NCI-H2171 (cell line): ENCODE data around the gene OR8A1.
"Not testable (repeated sequence)": the region's sequence is repeated elsewhere in the genome, so short reads cannot be mapped to it uniquely, and the experiment has no call there.

Source experiments
- DNase-seq: peaks from one replicate; lab custom pipeline; 2025; lab: John Stamatoyannopoulos, UW

Gene OR8A1

DNA sequence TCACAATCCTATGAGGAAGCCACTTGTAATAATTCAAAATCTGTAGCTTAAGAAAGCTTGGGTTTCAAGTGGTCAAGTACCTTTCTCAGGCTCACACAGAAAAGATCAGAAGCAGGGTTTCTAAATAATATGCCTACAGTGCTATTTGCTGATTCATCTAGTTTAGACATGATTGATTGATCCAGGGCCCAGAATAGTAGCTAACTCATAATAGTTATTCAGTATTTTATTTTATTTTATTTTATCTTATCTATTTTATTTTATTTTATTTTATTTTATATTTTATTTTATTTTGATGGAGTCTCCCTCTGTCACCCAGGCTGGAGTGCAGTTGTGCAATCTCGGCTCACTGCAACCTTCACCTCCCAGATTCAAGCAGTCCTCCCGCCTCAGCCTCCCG, 25.5 kb downstream of the OR8A1 start:
- DNase-seq: no peak

DNA sequence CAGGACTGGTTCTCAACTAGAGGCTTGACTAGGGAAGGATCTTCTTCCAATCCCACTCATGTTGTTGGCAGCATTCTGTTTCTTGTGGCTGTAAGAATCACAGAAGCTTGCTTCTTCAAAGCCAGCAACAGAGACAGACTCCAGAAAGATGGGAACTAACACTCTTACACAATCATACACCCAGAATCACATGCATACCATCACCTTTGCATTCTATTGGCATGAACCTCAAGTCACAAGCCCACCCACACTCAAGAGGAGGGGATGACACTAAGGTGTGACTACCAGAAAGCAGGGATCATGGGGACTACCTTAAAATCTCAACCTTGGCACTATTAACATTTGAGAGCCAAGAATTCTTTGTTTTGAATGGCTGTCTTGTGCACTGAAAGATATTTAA, 27.8 kb downstream of the OR8A1 start:
- DNase-seq: no peak

DNA sequence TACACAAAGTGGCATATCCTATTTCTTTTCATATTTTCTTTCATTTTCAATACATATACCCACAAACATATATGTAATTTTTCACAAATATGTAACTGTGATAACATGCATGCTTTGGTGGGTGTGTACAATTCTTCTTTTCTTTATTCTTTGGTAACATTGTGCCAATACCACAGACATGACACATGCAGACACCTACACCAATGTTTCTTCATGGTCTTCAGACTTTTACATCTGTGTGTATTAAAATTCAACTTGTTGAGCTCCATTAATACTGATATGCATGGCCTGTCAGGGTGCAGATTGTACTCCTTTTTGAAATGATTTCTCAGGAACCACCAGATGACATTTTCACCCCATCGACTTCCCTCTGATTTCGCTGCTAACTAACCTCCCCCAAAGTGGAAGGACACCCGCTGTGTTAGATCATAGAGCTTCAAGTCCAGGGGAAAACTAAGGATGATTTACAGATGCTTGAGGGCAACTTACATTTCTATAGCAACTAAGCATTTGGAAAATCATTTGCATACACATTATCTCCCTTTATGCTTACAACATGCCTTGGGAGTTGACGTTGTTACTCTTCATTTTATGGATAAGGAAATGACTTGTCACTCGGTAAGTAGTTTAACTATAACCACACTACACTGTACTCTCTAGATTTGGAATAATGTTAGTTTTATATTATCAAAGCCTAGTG, 31.0 kb downstream of the OR8A1 start:
- no peak for DNase-seq

DNA sequence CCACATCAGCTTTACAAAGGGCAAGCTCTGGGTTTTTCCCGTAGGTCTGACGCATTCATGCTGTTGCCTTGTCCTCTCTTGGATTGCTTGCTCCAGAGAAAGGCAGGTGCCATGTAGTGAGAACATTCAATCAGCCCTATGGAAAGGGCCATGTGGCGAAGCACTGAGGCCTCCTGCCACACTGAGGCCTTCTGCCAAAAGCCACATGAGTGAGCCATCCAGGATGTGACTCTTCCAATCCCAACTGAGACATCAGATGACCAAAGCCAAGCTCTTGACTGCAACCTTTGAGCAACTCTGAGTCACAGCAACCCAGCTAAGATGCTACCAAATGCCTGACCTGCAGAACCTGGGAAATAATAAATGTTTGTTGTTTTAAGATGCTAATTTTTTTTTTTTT, 32.4 kb downstream of the OR8A1 start:
- no peak for DNase-seq

DNA sequence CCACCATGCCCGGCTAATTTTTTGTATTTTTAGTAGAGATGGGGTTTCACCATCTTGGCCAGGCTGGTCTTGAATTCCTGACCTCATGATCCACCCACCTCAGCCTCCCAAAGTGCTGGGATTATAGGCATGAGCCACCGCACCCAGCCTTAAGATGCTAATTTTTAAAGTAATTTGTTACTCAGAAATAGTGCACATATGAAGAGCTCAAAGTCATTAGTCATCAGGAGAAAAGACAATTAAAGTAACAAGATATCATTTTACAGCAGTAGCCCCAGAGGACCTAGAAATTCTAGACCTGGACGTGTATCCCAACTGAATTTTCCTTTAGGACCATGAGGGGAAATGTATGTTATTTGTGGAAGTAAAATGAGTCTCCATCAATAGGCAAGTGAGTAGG, 32.9 kb downstream of the OR8A1 start:
- DNase-seq: not testable (repeated sequence)

DNA sequence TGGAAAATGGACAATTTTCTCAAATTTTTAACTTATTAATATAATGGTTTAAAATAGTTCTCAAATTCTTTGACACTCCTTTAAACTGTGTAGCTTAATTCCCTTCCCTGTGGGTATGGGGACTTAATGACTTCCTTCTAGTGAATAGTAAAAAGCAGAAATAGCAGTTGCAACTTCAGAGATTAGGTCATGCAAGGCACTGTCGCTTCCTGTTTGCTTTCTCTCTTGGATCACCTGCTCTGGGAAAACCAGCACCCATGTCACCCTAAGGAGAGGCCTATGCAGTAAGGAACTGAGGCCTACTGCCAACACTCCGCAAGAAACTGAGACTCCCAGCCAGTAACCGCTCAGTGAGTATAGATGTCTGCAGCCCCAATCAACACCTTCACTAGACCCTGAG, 35.9 kb downstream of the OR8A1 start:
- DNase-seq: no peak

DNA sequence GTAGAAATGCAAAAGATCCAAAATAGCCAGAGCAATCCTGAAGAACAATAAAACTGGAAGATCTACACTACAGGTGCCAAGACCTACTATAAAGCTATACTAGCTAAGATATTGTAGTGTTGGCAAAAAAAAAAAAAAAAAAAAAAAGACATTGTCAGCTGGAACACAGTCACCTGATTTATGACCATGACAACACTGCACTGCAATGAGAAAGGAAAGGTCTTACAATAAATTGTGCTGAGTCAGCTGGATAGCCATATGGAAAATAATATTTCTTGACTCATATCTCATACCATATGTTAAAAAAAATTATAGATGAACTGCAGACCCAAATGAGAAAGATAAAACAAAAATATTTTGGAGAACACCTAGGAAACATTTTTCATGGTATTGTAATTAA, 38.4 kb downstream of the OR8A1 start:
- no peak for DNase-seq

DNA sequence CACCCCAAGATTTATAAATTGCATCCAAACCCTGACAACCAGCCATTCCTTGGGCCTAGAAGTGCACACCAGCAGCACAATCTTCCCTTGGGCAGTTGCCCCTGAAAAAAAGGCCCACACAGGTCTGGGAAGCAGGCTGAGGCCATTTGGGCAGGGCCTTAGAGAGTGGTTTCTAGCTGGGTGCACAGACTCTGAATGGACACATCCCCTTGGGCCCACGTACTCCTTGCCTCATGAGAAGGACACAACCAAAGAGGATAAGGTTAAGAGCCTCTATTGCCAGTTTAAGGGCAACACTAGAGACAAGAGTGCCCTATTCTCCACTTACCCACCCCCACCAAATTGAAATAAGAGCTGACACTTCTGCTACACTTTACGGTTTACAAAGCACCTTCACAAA, 40.5 kb downstream of the OR8A1 start:
- no peak for DNase-seq

DNA sequence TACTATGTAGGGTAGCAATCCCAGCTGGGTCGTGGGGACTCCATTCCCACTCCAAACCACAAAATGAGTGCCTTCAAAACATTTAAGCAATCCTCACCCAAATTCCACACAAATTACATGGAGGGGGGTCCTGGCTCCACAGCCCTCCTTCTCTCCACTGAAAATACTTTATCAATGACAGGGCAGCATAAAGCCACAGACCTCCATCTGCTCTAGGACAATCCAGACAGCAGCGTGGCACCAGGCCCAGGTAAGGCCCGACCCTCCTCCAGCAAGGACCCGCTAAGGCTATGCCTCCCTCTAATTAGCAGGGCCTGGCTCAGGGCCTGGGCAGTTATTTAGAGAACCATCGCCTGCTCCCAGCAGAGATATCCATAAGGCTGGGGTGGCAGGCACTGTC, 41.3 kb downstream of the OR8A1 start, which contains the start of gene PANX3:
Gene PANX3, plus strand, starts transcription at position 365 of the 400 bp plus-strand sequence. CDS start 129 bp downstream, outside the sequence.
- no peak for DNase-seq

DNA sequence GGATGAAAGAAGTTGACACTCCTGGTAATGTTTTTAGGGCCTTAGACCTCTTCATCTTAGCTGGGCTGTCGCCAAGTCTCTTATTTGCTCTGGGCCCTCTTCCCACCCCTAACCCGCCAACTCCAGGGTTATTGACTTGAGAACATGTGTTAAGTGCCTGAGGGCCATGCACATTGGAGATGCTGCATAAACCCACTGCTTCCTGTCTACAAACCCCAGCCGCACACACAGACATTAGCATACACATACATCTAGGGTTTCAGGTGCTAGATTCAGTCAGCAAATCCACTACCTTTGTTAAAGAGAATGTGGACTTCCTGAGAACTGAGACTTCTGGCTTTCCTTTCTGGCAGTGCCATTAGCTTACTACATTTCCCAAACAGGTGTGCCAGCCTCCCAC, 42.2 kb downstream of the OR8A1 start:
- no peak for DNase-seq

DNA sequence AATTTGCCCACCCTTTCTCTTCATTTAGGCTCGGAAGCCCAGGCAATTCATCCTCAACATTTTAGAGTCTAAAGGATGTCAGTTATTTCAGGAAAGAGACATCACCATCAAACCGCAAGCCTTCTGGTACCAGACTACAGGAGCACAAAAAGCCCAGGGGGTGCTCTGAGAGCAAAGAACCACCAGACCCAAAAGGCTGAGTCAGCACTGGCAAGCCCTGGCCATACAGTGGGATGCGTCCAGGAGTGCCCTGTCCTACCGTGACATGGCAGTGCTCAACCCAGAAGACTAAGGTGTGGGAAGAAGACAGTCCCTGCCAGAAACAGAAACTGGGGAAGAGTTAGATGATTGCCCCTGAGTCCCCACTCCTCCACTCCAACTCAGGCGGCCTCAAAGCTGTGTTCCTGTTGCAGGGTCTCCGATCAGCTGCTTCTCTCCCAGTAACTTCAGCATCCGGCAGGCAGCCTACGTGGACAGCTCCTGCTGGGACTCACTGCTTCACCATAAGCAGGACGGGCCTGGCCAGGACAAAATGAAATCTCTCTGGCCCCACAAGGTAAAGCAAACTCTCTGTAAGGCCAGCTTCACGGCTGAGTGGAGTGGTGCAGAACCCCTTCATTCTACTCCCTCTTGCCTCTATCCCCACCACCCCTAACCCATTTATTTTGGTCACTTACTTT, 42.9 kb downstream of the OR8A1 start:
- no peak for DNase-seq

DNA sequence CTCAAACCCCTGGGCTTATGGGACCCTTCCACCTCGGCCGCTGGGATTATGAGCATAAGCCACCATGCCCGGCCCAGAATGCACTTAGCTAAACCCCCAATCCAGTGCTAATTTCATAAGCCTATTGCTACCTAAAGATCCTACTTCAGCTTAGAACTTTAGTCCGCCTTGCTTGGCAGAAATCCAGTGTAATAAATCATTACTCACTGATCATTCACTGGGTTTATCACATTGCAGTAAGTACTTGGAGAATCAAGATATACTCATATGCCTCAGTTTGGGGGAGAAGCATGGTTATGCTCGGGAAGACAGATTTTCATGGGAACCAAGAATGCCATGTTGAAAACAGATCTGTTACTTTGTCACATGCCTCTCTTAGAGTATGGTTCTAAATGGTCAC, 49.1 kb downstream of the OR8A1 start:
- DNase-seq: no peak
